ENCODE measurements around the gene AUH.

The AUH gene

GRCh38 chr9:91182429-91183225, 179.1 kb downstream of the AUH start:
- no peak for DNase-seq

- no peak for DNase-seq
Measured at GRCh38 chr9:91181541-91181940, 180.2 kb downstream of the AUH start.

GRCh38 chr9:91180930-91181268, 180.8 kb downstream of the AUH start:
- no peak for DNase-seq

- no peak for DNase-seq
Measured at GRCh38 chr9:91180240-91180929, 181.3 kb downstream of the AUH start.

- no peak for DNase-seq
Measured at GRCh38 chr9:91179237-91180138, 182.2 kb downstream of the AUH start.

- no peak for DNase-seq
Measured at GRCh38 chr9:91178281-91179236, 183.2 kb downstream of the AUH start.

- DNase-seq = no peak
Measured at GRCh38 chr9:91177661-91178280, 183.9 kb downstream of the AUH start.

GRCh38 chr9:91177081-91177480, 184.6 kb downstream of the AUH start:
- DNase-seq = no peak

- DNase-seq = no peak
Measured at GRCh38 chr9:91176426-91176825, 185.3 kb downstream of the AUH start.

- DNase-seq = no peak
Measured at GRCh38 chr9:91174772-91175171, 186.9 kb downstream of the AUH start.

- no peak for DNase-seq
Measured at GRCh38 chr9:91172329-91172728, 189.4 kb downstream of the AUH start.

GRCh38 chr9:91170951-91171350, 190.8 kb downstream of the AUH start:
- no peak for DNase-seq

GRCh38 chr9:91166796-91167366, 194.8 kb downstream of the AUH start:
- DNase-seq = no peak

- no peak for DNase-seq
Measured at GRCh38 chr9:91164724-91165520, 196.8 kb downstream of the AUH start.

Measured in cortex of kidney (tissue), 1 donor.